ENCODE data around the gene LILRA6.
"Not testable (repeated sequence)": the region's sequence is repeated elsewhere in the genome, so short reads cannot be mapped to it uniquely, and the experiment has no call there.

Gene LILRA6

GRCh38 chr19:54242646-54243045 is at the start of gene LILRA6:
TSS of gene LILRA6 (minus strand) at chr19:54242790.
- not testable (repeated sequence) for DNase-seq

GRCh38 chr19:54289160-54289559 is 46.6 kb upstream of the LILRA6 start:
- DNase-seq = not testable (repeated sequence)

- no peak for DNase-seq
These were observed 44.9 kb upstream of the LILRA6 start for GRCh38 chr19:54287456-54287855.

- not testable (repeated sequence) for DNase-seq
These were observed 43.7 kb upstream of the LILRA6 start for GRCh38 chr19:54286283-54286682.

- not testable (repeated sequence) for DNase-seq
These were observed 43.0 kb upstream of the LILRA6 start for GRCh38 chr19:54285427-54286056.

GRCh38 chr19:54282686-54283470 is 40.3 kb upstream of the LILRA6 start:
- DNase-seq = no peak

- not testable (repeated sequence) for DNase-seq
These were observed 39.1 kb upstream of the LILRA6 start for GRCh38 chr19:54281729-54282075.

- DNase-seq = no peak
These were observed 38.6 kb upstream of the LILRA6 start, which contains the start of gene LILRB2 for GRCh38 chr19:54281007-54281728. TSS of gene LILRB2 (minus strand) at chr19:54281110. CDS start at chr19:54280496, 614 bp downstream.

- DNase-seq = not testable (repeated sequence)
These were observed 37.9 kb upstream of the LILRA6 start for GRCh38 chr19:54280441-54280840.

- DNase-seq = not testable (repeated sequence)
These were observed 37.4 kb upstream of the LILRA6 start for GRCh38 chr19:54280025-54280424.

GRCh38 chr19:54279406-54279962 is 36.9 kb upstream of the LILRA6 start:
- DNase-seq = no peak

- DNase-seq = not testable (repeated sequence)
These were observed 36.1 kb upstream of the LILRA6 start for GRCh38 chr19:54278571-54279195.

- DNase-seq = not testable (repeated sequence)
These were observed 35.5 kb upstream of the LILRA6 start for GRCh38 chr19:54278056-54278455.

GRCh38 chr19:54277111-54277615 is 34.6 kb upstream of the LILRA6 start:
- DNase-seq = not testable (repeated sequence)

- no peak for DNase-seq
These were observed 33.4 kb upstream of the LILRA6 start for GRCh38 chr19:54275951-54276350.

- DNase-seq = not testable (repeated sequence)
These were observed 31.9 kb upstream of the LILRA6 start for GRCh38 chr19:54274516-54274915.

GRCh38 chr19:54273821-54274220 is 31.2 kb upstream of the LILRA6 start:
- DNase-seq = no peak

GRCh38 chr19:54272181-54272580 is 29.6 kb upstream of the LILRA6 start:
- not testable (repeated sequence) for DNase-seq

GRCh38 chr19:54271587-54271986 is 29.0 kb upstream of the LILRA6 start:
- DNase-seq = not testable (repeated sequence)

- no peak for DNase-seq
These were observed 28.5 kb upstream of the LILRA6 start for GRCh38 chr19:54271106-54271505.

- no peak for DNase-seq
These were observed 26.3 kb upstream of the LILRA6 start for GRCh38 chr19:54268936-54269335.

- DNase-seq = peak; percentile 90
These were observed 23.5 kb upstream of the LILRA6 start for GRCh38 chr19:54266133-54266532.
